Glomerular visceral epithelial cell (primary cell): ENCODE measurements around the gene NLRP10.

Experiments used
- DNase-seq: peaks from one replicate; pipeline ENCODE4 v3.0.0-alpha.2; 2016; ENCODE audit errors: extremely low spot score

Gene NLRP10

DNA sequence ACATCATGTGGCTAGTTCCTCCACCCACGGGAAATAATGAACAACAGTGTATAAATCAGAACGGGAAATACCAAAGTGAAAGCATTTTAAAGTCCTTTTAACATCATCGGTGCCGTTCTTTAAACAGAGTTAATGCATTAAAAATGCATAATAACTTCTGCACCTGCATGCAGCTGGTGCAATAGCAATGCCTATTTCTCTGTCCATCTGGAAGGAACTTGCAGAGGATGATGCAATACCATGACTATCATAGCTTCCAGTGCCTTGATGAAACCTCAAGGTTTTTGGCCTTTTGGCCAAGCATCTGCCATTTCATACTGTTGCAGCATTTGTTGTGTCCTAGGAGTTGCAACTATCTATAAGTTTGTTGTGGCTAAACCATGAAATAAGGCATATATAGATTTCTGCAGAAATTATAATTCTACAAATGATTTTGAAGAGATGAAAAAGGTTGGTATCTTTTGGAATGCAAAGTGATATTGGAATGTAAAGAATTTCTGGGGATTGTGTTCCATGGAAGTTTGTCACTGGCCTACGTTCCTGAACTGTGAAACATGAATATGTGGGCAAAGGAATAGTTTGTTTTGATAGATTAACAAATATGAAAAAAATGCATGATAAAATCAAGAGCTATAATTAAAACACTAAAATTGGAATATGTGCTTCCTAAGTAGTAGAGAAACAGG lies 12.1 kb upstream of the NLRP10 start:
- peak; percentile 48 for DNase-seq

DNA sequence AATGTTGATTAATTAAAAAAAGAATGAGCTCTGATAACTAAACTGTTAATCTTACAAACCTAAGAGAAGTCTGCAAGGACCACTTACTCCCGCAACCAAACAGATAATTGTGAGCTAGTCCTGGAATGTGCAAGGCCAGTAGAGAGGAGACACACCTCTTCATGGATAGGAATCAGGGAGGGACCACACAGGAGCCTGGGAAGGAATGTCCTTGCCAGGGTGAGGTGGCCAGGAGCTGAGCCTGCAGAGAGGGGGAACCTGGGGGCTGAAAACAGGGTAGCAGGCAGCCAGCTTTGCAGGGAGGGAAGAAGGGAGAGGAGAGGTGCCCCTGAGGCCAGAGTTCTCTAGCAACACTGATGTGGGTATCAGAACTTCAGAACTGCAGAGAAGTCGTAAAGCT lies 9.4 kb upstream of the NLRP10 start:
- no peak for DNase-seq

DNA sequence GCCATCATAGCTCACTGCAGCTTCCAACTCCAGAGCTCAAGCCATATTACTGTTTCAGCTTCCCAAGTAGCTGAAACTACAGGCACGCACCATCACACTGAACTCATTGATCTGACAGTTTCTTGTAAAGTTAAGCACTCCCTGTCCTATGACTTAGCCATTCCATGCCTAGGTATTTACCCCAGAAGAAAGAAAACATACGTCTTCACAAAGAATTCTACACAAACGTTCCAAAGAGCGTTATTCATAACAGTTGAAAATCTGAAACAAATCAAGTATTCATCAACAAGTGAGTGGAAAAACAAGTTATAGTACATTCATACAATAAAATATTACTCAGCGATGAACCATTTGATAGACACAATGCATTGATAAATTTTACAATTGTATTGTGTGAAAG lies 7.8 kb upstream of the NLRP10 start:
- no peak for DNase-seq

DNA sequence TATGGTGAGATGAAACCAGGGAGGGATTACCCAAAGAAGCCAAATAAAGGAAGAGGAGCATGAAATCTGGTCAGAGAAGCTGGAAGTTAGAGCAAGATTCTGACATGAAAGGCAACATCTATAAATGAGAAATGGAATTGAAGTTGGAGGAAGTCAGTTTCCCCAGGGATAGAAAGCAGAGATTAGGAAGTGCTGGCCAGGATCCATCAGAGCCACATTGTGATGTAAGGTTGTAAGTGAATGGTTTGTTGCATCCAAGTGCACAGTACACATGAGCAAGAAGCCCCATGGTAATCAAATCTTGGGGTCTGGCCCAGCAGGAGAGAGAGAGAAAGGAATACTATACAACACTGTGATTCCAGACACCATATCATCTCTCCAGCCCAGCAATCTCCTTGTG lies 6.6 kb upstream of the NLRP10 start:
- no peak for DNase-seq

DNA sequence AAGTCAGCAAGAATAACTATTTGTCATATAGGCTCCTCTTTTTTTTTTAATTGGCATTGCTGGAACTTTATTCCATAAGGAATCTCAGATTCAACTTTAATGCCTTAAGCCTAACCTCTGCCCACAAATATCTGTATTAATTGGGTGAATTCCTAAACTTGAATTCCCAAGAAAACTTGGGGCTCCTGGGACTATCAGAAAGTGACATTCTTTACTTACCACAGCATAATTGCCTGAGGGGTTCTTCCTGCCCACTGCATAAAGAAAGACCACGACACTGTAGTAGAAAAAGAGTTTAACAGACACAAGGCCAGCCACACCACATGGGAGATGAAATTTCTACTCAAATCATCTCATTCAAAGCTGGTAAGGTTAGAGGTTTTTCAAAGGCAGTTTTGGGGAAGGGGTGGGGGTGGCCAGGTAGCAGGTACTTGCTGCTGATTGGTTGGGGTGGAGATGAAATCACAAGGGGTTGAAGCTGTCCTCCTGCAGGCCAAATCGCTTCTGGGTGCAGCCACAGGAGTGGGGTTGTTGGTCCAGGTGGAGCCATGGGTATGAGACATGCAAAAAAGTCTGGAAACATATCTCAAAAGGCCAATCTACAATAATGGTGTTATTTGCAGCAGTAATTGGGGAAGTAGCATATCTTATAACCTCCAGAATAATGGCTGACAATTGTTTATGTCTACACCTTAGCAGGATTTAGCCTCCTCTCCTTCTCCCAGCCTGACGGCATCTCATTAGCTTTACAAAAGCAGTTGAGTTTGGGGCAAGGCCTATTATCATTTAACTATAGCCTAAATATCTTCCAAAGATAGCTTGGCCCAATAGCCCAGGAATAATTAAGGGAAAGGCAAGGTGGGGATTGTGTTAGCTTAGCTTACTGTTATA lies 4.8 kb upstream of the NLRP10 start:
- DNase-seq, result no peak

DNA sequence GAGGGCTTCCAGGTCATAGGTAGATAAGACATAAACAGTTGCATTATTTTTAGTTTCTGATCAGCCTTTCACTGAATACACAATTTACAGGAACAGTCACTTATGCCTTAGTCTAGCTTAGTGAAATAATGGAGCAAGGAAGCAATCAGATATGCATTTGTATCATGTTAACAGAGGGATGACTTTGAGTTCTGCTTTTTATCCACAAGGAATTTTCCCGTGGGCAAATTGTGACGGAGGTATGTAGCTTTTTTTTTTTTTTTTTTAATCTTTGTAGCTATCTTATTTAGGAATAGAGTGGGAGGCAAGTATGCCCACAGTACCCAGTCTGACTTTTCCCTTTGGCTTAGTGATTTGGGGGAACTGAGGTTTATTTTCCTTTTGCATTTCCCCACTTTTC lies 3.4 kb upstream of the NLRP10 start:
- no peak for DNase-seq

DNA sequence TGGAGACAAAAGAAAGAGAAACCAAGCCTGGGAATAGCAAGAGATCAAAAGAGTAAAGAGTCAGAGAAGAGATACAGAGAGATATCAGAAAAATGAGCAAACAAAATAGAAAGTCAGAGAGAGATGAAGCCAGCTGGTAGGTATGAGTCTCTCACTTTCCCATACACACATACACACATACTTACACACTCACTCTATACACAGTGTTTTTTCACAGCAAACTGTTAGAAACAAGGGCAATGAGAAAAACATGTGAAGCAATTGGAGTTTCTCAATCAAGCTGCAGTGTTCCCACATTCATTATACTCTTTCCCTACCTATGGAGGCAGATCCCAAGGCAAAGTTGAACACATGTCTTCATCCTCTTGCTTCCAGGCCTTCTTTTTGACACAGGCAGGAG lies 2.6 kb upstream of the NLRP10 start:
- DNase-seq, result no peak

DNA sequence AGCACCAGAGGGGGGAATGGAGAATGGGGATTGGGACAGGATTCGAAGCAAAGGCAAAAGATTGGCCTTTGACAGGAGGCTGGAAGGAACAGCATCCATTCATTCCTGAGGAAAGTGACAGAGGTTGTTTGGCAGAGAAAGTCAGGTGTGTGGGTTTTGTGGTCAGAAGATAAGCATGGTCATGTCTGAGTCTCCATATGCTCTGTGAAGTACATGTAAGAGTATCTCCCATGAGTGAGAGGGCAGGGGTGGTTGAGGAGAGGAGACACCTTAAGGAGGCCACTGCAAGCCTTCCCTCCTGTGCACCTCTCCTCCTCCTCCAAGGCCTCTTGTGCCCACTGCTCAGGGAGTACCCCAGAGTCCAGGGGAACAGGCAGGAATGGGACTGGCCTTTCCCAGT lies 1.9 kb upstream of the NLRP10 start:
- DNase-seq, result no peak

DNA sequence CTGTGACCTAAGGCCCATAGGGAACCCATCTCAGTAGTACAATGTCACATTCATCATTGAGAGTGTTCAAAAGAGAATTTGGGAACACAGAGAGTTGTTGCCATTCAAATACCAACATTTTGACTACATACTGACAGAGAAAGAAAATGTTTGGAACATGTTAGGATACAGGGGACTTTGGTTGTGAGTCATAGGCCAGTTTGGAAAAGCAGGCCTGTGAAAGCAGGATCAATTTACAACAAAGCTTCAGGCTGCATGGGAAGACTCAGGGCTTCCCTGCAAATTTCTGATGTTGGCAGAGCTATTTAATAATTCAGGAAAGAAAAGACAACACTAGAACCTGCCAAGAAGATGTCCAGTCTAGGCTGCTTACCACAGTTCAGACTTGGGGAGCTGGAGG lies 374 bp downstream of the NLRP10 start:
- DNase-seq, result no peak

DNA sequence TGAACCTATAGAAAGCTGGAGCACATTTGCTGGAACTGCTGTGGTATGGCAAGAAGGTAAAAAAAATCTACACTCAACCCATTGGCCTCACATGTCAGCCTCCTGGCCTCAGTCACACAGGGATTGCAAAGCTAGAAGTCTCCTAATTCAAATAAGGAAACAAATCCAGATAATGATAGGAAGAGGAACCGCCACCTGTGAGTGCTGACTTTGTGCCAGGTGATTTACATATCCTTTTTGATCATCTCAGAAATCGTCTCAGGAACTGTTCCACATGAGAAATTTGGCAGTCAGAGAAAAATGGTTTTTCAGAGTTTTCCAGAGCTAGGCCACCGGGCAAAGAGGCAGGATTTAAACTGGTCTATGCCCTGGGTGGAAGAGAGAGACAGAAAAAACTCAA lies 986 bp downstream of the NLRP10 start:
- no peak for DNase-seq

DNA sequence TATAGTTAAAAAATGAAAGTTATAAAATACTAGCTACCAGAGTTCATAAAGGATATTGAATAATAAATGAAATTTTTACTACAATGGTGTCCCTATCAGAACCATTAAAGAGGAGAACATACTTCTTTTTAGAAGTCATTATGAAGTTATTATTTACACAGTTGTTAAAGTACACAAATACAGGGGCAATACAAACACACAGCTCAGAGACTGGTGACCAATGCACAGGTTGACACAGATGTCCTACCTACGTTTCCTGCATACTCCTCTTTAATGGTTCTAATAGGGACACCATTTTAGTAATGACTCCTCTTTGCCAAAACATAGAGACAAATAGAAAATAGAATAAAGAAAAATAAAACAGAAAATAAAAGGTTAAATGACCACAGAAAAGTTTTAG lies 10.1 kb downstream of the NLRP10 start:
- no peak for DNase-seq

DNA sequence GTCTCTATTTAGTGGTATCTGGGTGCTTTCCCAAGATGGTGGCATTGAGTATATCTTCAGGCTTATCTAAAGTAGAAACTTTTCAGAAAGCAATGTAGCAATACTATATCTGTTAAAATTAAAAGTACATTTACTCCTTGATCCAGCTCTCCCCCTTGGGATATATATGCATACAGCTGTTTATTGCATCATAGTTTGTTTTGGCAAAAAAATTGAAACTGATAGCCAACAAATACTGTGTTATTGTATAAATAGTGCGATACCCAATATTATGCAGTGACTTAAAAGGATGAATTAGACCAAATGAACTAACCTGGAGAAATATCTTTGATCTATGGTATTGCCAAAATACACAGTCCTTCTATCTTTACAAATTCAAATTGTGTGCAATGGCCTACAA lies 15.3 kb downstream of the NLRP10 start:
- no peak for DNase-seq

DNA sequence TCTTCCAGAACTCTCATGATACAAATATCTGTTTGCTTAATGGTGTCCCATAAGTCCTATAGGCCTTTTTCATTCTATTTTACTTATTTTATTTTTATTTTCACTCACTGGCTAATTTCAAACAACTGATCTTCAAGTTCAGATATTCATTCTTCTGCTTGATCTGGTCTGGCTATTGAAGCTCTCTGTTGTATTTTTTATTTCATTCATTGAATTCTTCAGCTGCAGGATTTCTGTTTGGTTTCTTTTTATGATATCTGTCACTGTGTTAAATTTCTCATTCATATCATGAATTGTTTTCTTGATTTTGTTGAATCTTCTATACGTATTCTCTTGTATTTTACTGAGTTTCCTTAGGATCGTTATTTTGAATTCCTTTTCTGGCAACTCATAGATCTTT lies 21.1 kb downstream of the NLRP10 start:
- DNase-seq, result no peak

DNA sequence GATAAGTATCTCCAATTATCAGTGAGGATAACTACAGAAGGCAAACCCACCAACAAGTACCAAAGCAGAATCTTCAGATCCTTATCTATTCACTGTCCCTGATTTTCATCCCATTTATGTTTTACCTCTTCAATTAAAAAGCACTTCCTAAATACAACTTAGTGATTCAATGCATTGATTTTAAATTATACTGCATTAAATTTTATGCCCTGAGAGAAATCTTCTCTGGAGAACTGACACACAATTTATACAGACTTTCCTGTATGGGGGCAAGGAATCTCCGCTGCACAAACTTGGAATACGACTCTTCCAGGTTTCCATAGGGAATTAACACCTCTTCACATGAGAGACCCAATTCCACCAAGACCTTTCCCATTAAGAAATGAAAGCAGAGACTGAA lies 23.6 kb downstream of the NLRP10 start, which contains the start of gene OR10A3:
Gene OR10A3 (minus strand): TSS at position 101 of the 400 bp plus-strand sequence. CDS start 2,188 bp downstream, outside the sequence.
- DNase-seq, result no peak

DNA sequence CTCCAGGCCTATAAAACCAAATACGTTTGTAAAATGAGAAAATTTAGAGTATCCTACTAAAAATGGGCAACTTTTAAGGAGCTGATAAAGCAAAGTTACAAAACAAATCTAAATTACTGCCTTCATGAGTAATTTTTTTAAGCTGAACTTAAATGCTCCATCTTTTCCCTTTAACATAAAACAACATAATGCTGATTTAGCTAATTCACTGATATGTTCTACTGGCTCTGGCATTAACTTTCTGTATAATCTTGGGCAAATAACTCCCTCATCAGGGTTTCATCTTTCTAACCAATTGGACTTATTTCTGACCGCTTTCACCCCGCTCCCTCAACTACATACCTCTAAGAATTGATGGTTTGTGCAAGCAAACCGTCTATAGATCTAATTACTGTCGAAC lies 24.1 kb downstream of the NLRP10 start:
- no peak for DNase-seq

DNA sequence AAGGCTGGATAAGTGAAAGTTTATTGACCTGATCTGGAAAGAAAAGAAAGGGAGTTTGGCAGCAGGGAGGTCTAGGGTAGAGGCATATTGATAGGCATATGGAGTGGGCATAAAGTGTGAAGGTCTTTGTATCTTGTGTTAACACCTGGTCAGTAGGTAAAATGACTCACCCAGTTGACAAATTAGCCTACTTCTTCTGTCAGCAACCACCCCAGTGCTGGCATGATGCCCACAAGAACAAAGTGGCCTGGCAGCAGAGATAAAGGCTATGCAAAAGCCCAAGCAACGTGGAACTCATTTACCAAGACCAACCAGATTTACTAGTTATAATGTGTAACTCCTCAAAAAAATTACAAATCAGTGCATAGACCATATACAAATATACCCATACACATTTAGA lies 28.6 kb downstream of the NLRP10 start:
- no peak for DNase-seq

DNA sequence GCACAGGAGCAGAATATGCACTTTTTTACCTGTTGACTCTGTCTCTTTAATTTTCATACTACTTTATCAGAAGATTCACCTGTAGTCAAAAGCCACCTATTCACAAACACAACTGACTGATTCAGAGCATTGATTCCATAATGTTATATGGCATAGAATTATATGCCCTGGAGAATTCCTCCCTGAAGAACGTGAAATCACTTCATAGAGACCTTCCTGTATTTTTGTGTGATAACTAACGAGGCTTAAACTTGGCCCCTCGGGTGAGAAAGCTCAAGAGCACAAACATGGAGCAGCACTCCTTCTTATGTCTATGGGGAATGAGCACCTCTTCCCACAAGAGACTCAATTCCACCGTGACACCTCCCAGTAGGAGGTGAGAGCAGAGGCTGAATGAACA lies 34.1 kb downstream of the NLRP10 start, which contains the start of gene OR10A6:
Gene OR10A6 (minus strand): TSS at position 101 of the 400 bp plus-strand sequence. CDS start 2,606 bp downstream, outside the sequence.
- no peak for DNase-seq

DNA sequence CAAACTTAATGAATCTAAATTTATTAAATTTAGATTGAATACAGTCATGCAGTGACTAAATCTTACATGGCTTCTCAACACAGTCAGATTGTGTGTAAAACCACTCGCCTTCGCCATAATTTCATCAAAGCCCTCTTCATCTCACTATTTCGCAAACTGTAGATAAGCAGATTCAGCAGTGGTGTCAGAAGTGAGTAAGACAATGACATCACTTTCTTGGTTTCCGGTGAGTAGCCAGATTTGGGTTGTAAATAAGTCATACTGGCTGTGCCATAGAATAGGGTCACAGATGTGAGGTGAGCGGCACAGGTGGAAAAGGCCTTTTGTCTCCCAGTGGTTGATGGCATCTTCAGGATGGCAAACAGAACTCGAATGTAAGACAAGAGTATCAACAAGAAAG lies 37.6 kb downstream of the NLRP10 start:
- DNase-seq, result no peak

DNA sequence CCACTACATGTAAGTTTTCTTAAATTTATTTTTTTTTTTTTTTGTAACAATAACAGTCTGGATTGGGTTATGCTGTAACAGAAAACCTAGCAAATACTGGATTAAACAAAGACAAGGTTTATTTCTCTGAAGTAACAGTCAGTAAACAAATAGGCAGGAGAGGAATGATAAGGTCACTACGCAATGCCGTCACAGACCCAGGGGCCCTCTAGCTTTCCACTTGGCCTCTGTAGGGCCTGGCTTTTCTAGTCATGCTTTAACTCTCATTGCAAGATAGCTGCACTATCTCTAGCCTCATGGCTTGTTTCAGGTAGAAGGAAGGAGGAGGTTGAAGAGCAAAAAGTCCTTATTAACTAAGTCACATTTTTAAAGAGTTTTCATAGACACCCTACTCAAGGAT lies 40.7 kb downstream of the NLRP10 start:
- DNase-seq, result no peak

DNA sequence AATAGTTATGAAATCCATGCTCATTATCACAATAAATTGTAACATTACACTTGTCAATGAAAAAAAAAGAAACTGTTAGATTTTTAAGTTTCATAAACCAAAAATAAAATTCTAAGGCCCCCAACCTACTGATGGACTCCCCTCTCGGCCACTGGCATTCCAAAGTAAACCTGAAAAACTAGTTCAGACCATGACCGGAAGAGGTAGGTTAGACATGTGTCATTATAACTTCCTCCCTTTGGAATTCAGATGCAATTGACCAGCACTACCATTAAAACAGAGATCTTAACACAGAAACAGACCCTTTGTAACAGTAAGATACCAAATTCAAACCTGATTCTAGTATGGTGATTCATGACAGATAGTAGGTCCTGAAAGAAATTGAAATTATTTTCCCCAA lies 47.1 kb downstream of the NLRP10 start:
- DNase-seq, result no peak
